ENCODE measurements around the gene TFB1M. TPM values are rescaled to one million over a fixed set of nuclear protein-coding genes. Genes with fewer than 3 reads are reported as not detected.
"Not testable (repeated sequence)": the region's sequence is repeated elsewhere in the genome, so short reads cannot be mapped to it uniquely, and the experiment has no call there.

The TFB1M gene
- polyA plus RNA-seq = 13.3 TPM

DNA sequence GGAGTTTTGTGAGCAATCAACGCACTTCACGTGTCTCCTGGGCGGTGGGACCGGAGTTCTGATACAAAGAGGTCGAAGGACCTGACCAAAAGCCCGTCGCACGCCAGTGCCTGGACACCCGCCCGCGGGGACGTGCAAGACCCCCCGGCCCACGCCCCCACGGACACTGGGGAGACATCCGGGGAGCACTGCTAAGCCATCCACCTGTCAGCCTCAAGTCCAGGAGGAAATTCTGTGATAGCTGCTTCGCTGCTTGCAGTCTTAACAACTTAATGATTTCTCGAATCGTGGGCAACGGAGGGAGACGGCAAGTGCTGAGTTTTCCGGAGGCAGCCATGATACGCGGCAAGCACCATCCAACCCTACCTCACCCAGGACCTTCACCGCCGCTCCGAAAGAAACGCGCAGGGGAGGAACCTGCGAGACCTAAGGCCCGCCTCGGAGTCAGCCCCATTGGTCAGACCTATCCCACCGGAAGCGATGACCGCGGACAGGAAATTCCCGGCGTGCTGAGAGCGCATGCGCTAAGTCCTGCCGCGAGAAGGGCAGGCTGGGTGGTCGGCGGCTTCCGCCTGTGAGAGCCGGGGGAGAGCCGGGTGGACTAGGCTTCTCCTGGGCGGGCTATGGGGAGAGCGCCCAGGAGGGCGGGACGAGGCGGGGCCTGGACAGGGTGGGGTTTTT lies at the start of gene TFB1M:
Gene TFB1M (minus strand): TSS at position 393 of the 681 bp plus-strand sequence. CDS start 56 bp downstream, at position 337.
- peak within 1 kb of the TSS; percentile 87 to 98 (median 98) for H3K27ac Mint-ChIP-seq

GRCh38 chr6:155364021-155364420 lies 49.7 kb upstream of the TFB1M start:
- H3K36me3 Mint-ChIP-seq = not testable (repeated sequence)

More for the DNA sequence above, at the start of gene TFB1M:
- Mint-ChIP-seq H3K27me3 (no peaks in the 10 kb centered on the region), H3K4me3 (peak within 1 kb of the TSS; percentile 90 to 98 (median 95)), H3K4me1 (peaks cover 10 to 20% (median 17%) of the 10 kb centered on the region in 3 donors), H3K9me3 (no peaks in the 10 kb centered on the region), H3K36me3 (peaks cover 7% of the 10 kb centered on the region)

GRCh38 chr6:155362968-155363632 lies 48.8 kb upstream of the TFB1M start:
- not testable (repeated sequence) for H3K27me3 Mint-ChIP-seq, H3K4me1 Mint-ChIP-seq, H3K9me3 Mint-ChIP-seq, H3K4me3 Mint-ChIP-seq, H3K36me3 Mint-ChIP-seq, H3K27ac Mint-ChIP-seq

More at GRCh38 chr6:155364021-155364420, 49.7 kb upstream of the TFB1M start:
- H3K9me3 Mint-ChIP-seq, H3K27ac Mint-ChIP-seq, H3K4me1 Mint-ChIP-seq, H3K27me3 Mint-ChIP-seq, H3K4me3 Mint-ChIP-seq: not testable (repeated sequence)

DNA sequence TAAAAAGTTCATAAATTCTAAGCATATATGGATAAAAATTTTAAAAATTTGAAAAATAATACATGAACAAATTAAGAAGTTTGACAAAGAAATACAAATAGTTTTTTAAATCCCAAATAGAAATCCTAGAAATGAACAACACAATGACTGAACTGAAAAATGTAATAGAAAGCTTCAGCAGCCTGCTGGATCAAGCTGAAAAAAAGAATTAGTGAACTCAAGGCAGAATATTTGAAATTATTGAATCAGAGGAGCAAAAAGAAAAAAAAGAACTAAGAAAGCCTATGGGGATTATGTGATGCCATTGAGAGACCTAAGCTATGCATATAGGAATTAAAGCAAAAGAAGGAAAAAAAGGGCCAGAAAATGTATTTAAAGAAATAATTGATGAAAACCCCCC lies 39.9 kb upstream of the TFB1M start:
- peaks cover 5% of the 10 kb centered on the region for H3K27me3 Mint-ChIP-seq
- H3K4me1 Mint-ChIP-seq = peaks cover 6 to 15% (median 8%) of the 10 kb centered on the region in 3 donors
- peaks cover 2% of the 10 kb centered on the region for H3K36me3 Mint-ChIP-seq
- H3K27ac Mint-ChIP-seq = no peak overlapping the region
- peaks cover 7 to 19% (median 15%) of the 10 kb centered on the region in 3 donors for H3K9me3 Mint-ChIP-seq
- H3K4me3 Mint-ChIP-seq = no peak overlapping the region

DNA sequence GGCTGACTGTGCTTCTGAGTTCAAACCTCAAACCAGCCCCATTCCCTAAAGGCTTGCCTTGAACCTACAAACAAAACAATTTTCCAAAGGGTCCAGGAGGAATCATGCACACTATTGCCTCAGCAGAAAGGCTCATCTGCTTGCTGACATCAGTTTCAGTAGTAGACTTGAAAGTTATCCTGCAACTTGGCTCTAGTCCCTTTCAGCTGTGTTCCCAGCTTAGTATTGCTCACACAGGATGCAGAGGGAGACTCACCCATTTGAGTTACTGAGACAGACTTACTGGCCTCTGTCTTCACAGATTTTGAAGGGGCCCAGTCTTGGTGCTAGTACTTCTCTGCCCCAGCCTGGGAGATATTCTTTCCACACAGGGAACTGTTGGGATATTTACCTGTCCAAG lies 38.5 kb upstream of the TFB1M start:
- H3K27me3 Mint-ChIP-seq = peaks cover 5% of the 10 kb centered on the region
- H3K4me3 Mint-ChIP-seq = peak overlapping the region in 1 of 4 donors; percentile 76
- no peak overlapping the region for H3K27ac Mint-ChIP-seq
- peaks cover 5% of the 10 kb centered on the region for H3K36me3 Mint-ChIP-seq
- H3K9me3 Mint-ChIP-seq = peaks cover 4 to 15% (median 12%) of the 10 kb centered on the region in 3 donors
- H3K4me1 Mint-ChIP-seq = peaks cover 6 to 15% (median 8%) of the 10 kb centered on the region in 3 donors

DNA sequence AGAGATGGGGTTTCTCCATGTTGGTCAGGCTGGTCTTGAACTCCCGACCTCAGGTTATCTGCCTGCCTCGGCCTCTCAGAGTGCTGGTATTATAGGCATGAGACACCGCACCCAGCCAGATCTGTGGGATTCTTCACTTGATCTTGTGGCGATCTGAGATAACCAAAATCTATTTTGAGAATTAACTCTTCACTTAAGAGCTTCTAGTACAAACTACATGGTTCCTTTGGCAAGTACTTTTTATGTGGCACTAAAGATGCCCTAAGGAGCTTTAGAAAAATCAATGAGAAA lies 37.8 kb upstream of the TFB1M start:
- Mint-ChIP-seq H3K36me3 (peaks cover 5% of the 10 kb centered on the region), H3K9me3 (peaks cover 5 to 17% (median 14%) of the 10 kb centered on the region in 3 donors), H3K4me1 (peaks cover 6 to 15% (median 8%) of the 10 kb centered on the region in 3 donors), H3K27me3 (peaks cover 5% of the 10 kb centered on the region), H3K4me3 (peak overlapping the region in 2 of 4 donors; percentile 28 to 52), H3K27ac (no peak overlapping the region)

DNA sequence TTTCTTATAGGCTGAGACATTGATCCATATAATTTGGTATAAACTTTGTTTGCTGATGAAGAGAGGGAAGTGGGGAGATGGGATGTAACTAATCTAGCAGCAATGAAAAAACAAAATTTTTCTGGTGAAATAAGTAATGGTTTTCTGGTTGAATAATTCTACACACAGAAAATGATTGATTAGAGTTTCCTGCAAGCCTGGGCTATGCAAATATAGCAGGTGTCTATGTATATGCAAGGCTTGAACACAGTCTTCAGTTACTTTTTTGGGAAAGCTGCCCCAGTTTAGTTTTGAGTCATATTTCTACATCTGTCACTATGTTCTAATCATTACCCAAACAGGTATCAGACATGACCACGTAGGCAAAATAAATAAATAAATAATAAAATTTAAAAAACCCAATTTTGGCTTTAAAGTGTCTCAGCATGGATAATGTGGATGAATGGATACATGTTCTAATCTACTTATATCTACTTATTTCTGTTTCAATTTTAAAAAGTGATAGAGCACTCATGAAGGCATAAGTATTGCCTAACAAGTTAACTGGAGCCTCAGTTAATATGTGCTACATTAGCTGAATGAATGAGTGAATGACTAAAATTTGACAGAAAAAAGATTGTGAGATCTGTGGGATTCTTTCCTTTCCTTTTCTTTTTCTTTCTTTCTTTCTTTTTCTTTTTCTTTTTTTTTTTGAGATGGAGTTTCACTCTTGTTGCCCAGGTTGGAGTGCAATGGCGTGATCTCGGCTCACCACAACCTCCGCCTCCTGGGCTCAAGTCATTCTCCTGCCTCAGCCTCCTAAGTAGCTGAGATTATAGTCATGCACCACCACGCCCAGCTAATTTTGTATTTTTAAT lies 37.2 kb upstream of the TFB1M start:
- no peak overlapping the region for H3K27ac Mint-ChIP-seq
- H3K4me3 Mint-ChIP-seq = peak overlapping the region in 1 of 4 donors; percentile 52
- peaks cover 9% of the 10 kb centered on the region for H3K36me3 Mint-ChIP-seq
- peaks cover 7 to 22% (median 17%) of the 10 kb centered on the region in 3 donors for H3K9me3 Mint-ChIP-seq
- H3K27me3 Mint-ChIP-seq = peaks cover 5% of the 10 kb centered on the region
- H3K4me1 Mint-ChIP-seq = peaks cover 6 to 15% (median 8%) of the 10 kb centered on the region in 3 donors

- Mint-ChIP-seq H3K36me3 (peaks cover 9% of the 10 kb centered on the region), H3K4me3 (peak overlapping the region in 1 of 4 donors; percentile 79), H3K9me3 (peaks cover 3 to 28% (median 17%) of the 10 kb centered on the region in 3 donors), H3K27me3 (peaks cover 5% of the 10 kb centered on the region), H3K27ac (no peak overlapping the region), H3K4me1 (peaks cover 6 to 15% (median 8%) of the 10 kb centered on the region in 3 donors)
These were observed 35.7 kb upstream of the TFB1M start for GRCh38 chr6:155349956-155350355.

DNA sequence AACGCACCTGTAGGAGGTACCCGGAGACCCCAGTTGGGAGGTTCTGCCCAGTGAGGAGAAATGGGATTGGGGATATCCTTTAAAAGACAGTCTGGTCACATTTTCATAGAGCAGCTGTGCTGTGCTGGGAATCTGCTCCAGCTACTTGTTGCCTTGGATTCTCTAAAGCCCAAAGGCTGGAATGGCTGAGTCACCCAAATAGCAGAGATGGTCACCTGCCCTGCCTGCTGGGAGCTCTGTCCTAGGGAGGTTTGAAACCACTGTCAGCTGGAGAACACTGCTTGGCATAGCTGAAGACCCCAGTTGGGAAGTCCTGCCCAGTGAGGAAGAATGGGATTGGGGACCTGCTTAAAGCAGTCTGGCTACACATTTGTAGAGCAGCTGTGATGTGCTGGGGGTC lies 34.8 kb upstream of the TFB1M start:
- Mint-ChIP-seq H3K4me3 (no peak overlapping the region), H3K27me3 (peaks cover 5% of the 10 kb centered on the region), H3K9me3 (peaks cover 3 to 23% (median 11%) of the 10 kb centered on the region in 3 donors), H3K4me1 (peaks cover 6 to 15% (median 8%) of the 10 kb centered on the region in 3 donors), H3K36me3 (peaks cover 7% of the 10 kb centered on the region), H3K27ac (no peak overlapping the region)

DNA sequence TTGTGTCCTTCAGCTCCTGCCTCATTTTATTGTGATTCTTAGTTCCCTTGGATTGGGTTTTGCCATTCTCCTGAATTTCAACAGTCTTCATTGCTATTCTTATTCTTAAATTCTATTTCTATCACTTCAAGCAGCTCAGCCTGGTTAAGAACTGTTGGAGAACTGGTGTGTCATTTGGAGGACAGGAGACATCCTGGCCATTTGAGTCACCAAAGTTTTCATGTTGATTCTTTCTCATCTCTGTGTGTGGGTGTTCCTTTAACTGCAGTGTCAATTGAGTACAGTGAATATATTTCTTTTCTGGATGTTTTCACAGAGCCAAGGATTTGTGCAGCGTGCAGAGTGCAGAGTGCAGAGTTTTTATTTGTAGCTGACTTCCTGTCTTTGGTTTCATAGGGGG lies 33.5 kb upstream of the TFB1M start:
- H3K4me3 Mint-ChIP-seq = no peak overlapping the region
- H3K27ac Mint-ChIP-seq = no peak overlapping the region
- H3K27me3 Mint-ChIP-seq = peaks cover 5% of the 10 kb centered on the region
- peaks cover 3 to 22% (median 9%) of the 10 kb centered on the region in 3 donors for H3K9me3 Mint-ChIP-seq
- H3K36me3 Mint-ChIP-seq = peaks cover 7% of the 10 kb centered on the region
- peaks cover 6 to 15% (median 8%) of the 10 kb centered on the region in 3 donors for H3K4me1 Mint-ChIP-seq

GRCh38 chr6:155346957-155347356 lies 32.7 kb upstream of the TFB1M start:
- H3K27me3 Mint-ChIP-seq = peaks cover 2% of the 10 kb centered on the region
- H3K4me1 Mint-ChIP-seq = peaks cover 4 to 12% (median 8%) of the 10 kb centered on the region in 3 donors
- H3K4me3 Mint-ChIP-seq = no peak overlapping the region
- peaks cover 7% of the 10 kb centered on the region for H3K36me3 Mint-ChIP-seq
- peaks cover 3 to 22% (median 9%) of the 10 kb centered on the region in 3 donors for H3K9me3 Mint-ChIP-seq
- H3K27ac Mint-ChIP-seq = no peak overlapping the region

DNA sequence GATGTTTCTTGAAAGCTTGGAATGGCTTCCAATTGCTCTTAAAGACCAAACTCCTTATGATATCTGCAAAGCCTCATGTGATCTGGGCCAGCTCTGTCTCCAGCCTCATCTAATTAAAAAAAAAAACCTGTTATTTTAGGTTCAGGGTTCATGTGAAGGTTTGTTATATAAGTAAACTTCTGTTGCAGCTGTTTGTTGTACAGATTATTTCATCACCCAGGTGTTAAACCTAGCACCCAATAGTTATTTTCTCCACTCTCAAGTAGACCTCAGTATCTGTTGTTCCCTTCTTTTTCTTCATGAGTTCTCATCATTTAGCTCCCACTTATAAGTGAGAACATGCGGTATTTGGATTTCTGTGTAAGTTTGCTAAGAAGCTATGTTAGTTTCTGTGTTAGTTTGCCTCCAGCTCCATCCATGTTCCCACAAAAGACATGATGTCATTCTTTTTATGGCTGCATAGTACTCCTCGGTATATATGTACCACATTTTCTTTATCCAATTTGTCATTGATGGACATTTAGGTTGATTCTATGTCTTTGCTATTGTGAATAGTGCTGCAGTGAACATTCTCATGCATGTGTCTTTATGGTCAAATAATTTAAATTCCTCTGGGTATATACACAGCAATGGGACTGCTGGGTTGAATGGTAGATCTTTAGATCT lies 30.2 kb upstream of the TFB1M start:
- Mint-ChIP-seq H3K9me3 (peaks cover 3 to 30% (median 9%) of the 10 kb centered on the region in 3 donors), H3K27me3 (no peaks in the 10 kb centered on the region), H3K4me3 (peak overlapping the region in 1 of 4 donors; percentile 39), H3K4me1 (peaks cover 6 to 8% (median 7%) of the 10 kb centered on the region in 3 donors), H3K36me3 (peaks cover 13% of the 10 kb centered on the region), H3K27ac (no peak overlapping the region)

DNA sequence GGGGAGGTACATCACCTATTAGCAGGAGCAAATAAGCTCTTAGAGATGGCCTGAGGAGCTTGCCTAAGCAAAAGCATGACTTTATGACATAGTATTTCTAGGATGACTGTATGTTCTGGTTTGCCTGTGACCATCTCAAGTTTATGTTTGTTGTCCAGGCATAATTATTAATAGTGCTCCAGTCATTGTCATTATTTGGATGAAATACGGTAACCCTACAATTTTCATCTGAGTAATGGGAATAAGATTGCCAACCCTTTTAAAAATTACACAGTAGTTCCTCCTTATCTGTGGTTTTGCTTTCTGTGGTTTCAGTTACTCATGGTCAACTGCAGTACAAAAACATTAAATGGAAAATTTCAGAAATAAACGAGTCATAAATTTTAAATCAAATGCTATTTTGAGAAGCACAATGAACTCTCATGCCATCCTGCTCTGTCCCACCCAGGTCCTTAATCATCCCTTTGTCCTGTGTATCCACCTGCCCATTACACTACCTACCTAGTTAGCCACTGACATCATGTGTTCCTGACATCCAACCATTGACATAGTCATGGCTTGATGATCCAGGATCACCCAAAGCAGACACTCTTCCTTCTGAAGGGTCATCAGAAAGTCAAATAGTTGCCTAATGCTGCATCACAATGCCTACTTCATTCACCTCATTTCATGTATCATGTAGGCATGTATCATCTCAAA lies 27.0 kb upstream of the TFB1M start:
- no peaks in the 10 kb centered on the region for H3K27me3 Mint-ChIP-seq
- peaks cover 6% of the 10 kb centered on the region for H3K36me3 Mint-ChIP-seq
- H3K9me3 Mint-ChIP-seq = peaks cover 0 to 19% (median 7%) of the 10 kb centered on the region in 3 donors
- no peak overlapping the region for H3K27ac Mint-ChIP-seq
- peaks cover 11 to 16% (median 13%) of the 10 kb centered on the region in 3 donors for H3K4me1 Mint-ChIP-seq
- peak overlapping the region in 2 of 4 donors; percentile 41 to 94 for H3K4me3 Mint-ChIP-seq
